ENCODE measurements around the gene MT1E. TPM values are rescaled to one million over a fixed set of nuclear protein-coding genes. Genes with fewer than 3 reads are reported as not detected.
A peak's percentile ranks its signal among the peaks of the same experiment; 100 is the strongest.
"Not testable (repeated sequence)": the region's sequence is repeated elsewhere in the genome, so short reads cannot be mapped to it uniquely, and the experiment has no call there.

Gene MT1E
- total RNA-seq, 2 donors from 2014 or later = 94.7 to 204 TPM

GRCh38 chr16:56647641-56648431, 22.3 kb downstream of the MT1E start:
- Mint-ChIP-seq H3K27ac (no peak overlapping the region), H3K36me3 (ENCODE audit: insufficient read depth in 2 of 2) (no peaks in the 10 kb centered on the region), H3K27me3 (ENCODE audit: low read depth) (peaks cover 30% of the 10 kb centered on the region), H3K9me3 (no peaks in the 10 kb centered on the region), H3K4me1 (ENCODE audit: low read depth) (peaks cover 15% of the 10 kb centered on the region), H3K4me3 (no peak overlapping the region)
- DNase-seq = no peak
- ATAC-seq (replicated peaks in 1 of 2) = no peak

- H3K36me3 Mint-ChIP-seq (ENCODE audit: insufficient read depth in 2 of 2) = no peaks in the 10 kb centered on the region
- DNase-seq (no peak), ATAC-seq (replicated peaks in 1 of 2) (no peak)
- H3K27ac Mint-ChIP-seq = no peak overlapping the region
- H3K4me1 Mint-ChIP-seq (ENCODE audit: low read depth) = peaks cover under 1% of the 10 kb centered on the region
- H3K27me3 Mint-ChIP-seq (ENCODE audit: low read depth) = peaks cover 38% of the 10 kb centered on the region
- H3K9me3 Mint-ChIP-seq = no peaks in the 10 kb centered on the region
- no peak overlapping the region for H3K4me3 Mint-ChIP-seq
Observed at GRCh38 chr16:56649271-56649670, 23.7 kb downstream of the MT1E start.

- ATAC-seq (replicated peaks in 1 of 2) (no peak), DNase-seq (no peak)
- H3K4me1 Mint-ChIP-seq (ENCODE audit: low read depth) = no peaks in the 10 kb centered on the region
- H3K27me3 Mint-ChIP-seq (ENCODE audit: low read depth) = peaks cover 40% of the 10 kb centered on the region
- no peaks in the 10 kb centered on the region for H3K36me3 Mint-ChIP-seq (ENCODE audit: insufficient read depth in 2 of 2)
- H3K27ac Mint-ChIP-seq = no peak overlapping the region
- no peak overlapping the region for H3K4me3 Mint-ChIP-seq
- H3K9me3 Mint-ChIP-seq = no peaks in the 10 kb centered on the region
Observed at GRCh38 chr16:56649820-56650219, 24.2 kb downstream of the MT1E start.

GRCh38 chr16:56651586-56651985, 26.0 kb downstream of the MT1E start, which contains the start of gene MT1B:
TSS of gene MT1B (plus strand) at chr16:56651886. CDS start at chr16:56651954, 68 bp downstream.
- H3K4me1 Mint-ChIP-seq (ENCODE audit: low read depth) = no peaks in the 10 kb centered on the region
- ATAC-seq (replicated peaks in 1 of 2) (no peak), DNase-seq (no peak)
- no peak within 1 kb of the TSS for H3K4me3 Mint-ChIP-seq
- H3K27me3 Mint-ChIP-seq (ENCODE audit: low read depth) = peaks cover 43% of the 10 kb centered on the region
- H3K27ac Mint-ChIP-seq = no peak within 1 kb of the TSS
- no peaks in the 10 kb centered on the region for H3K36me3 Mint-ChIP-seq (ENCODE audit: insufficient read depth in 2 of 2)
- no peaks in the 10 kb centered on the region for H3K9me3 Mint-ChIP-seq

GRCh38 chr16:56652600-56652999, 27.0 kb downstream of the MT1E start:
- Mint-ChIP-seq H3K9me3 (no peaks in the 10 kb centered on the region), H3K27me3 (ENCODE audit: low read depth) (peaks cover 35% of the 10 kb centered on the region), H3K4me3 (no peak overlapping the region), H3K4me1 (ENCODE audit: low read depth) (peaks cover 5% of the 10 kb centered on the region), H3K36me3 (ENCODE audit: insufficient read depth in 2 of 2) (no peaks in the 10 kb centered on the region), H3K27ac (no peak overlapping the region)
- no peak for ATAC-seq (replicated peaks in 1 of 2)
- DNase-seq = no peak

- H3K27me3 Mint-ChIP-seq (ENCODE audit: low read depth) = peaks cover 35% of the 10 kb centered on the region
Observed at GRCh38 chr16:56653218-56653617, 27.6 kb downstream of the MT1E start.

GRCh38 chr16:56657555-56658326, 32.2 kb downstream of the MT1E start, which contains the start of gene MT1F:
TSS of gene MT1F (plus strand) at chr16:56657959. CDS start at chr16:56658059, 100 bp downstream.
- ATAC-seq (replicated peaks in 1 of 2) (peak; percentile 92 to 95), DNase-seq (peak; percentile 71 to 76)
- Mint-ChIP-seq H3K9me3 (no peaks in the 10 kb centered on the region), H3K36me3 (ENCODE audit: insufficient read depth in 2 of 2) (no peaks in the 10 kb centered on the region), H3K27me3 (ENCODE audit: low read depth) (peaks cover 21% of the 10 kb centered on the region), H3K27ac (peak within 1 kb of the TSS; percentile 89), H3K4me1 (ENCODE audit: low read depth) (peaks cover 23% of the 10 kb centered on the region), H3K4me3 (peak within 1 kb of the TSS; percentile 92 to 98)

More at GRCh38 chr16:56653218-56653617, 27.6 kb downstream of the MT1E start:
- DNase-seq (no peak), ATAC-seq (replicated peaks in 1 of 2) (no peak)
- H3K36me3 Mint-ChIP-seq (ENCODE audit: insufficient read depth in 2 of 2) = no peaks in the 10 kb centered on the region
- no peaks in the 10 kb centered on the region for H3K9me3 Mint-ChIP-seq
- peaks cover 10% of the 10 kb centered on the region for H3K4me1 Mint-ChIP-seq (ENCODE audit: low read depth)
- H3K27ac Mint-ChIP-seq = no peak overlapping the region
- H3K4me3 Mint-ChIP-seq = no peak overlapping the region

GRCh38 chr16:56658327-56658875, 32.8 kb downstream of the MT1E start:
- no peak for ATAC-seq (replicated peaks in 1 of 2)

GRCh38 chr16:56662357-56663354, 37.1 kb downstream of the MT1E start:
- Mint-ChIP-seq H3K4me1 (ENCODE audit: low read depth) (peaks cover 48% of the 10 kb centered on the region), H3K4me3 (peak overlapping the region; percentile 82 to 89), H3K36me3 (ENCODE audit: insufficient read depth in 2 of 2) (no peaks in the 10 kb centered on the region), H3K27me3 (ENCODE audit: low read depth) (peaks cover 39% of the 10 kb centered on the region), H3K9me3 (no peaks in the 10 kb centered on the region), H3K27ac (peak overlapping the region; percentile 50)
- DNase-seq = peak; percentile 33 to 38
- ATAC-seq (replicated peaks in 1 of 2) = peak; percentile 37 to 55

More at GRCh38 chr16:56658327-56658875, 32.8 kb downstream of the MT1E start:
- H3K27ac Mint-ChIP-seq = no peak overlapping the region
- H3K27me3 Mint-ChIP-seq (ENCODE audit: low read depth) = peaks cover 16% of the 10 kb centered on the region
- no peaks in the 10 kb centered on the region for H3K36me3 Mint-ChIP-seq (ENCODE audit: insufficient read depth in 2 of 2)
- peak overlapping the region; percentile 92 to 98 for H3K4me3 Mint-ChIP-seq
- DNase-seq = no peak
- H3K9me3 Mint-ChIP-seq = no peaks in the 10 kb centered on the region
- H3K4me1 Mint-ChIP-seq (ENCODE audit: low read depth) = peaks cover 28% of the 10 kb centered on the region

GRCh38 chr16:56664506-56664905, 38.9 kb downstream of the MT1E start:
- Mint-ChIP-seq H3K9me3 (no peaks in the 10 kb centered on the region), H3K4me3 (no peak overlapping the region), H3K36me3 (ENCODE audit: insufficient read depth in 2 of 2) (no peaks in the 10 kb centered on the region), H3K27ac (no peak overlapping the region), H3K4me1 (ENCODE audit: low read depth) (peaks cover 55% of the 10 kb centered on the region), H3K27me3 (ENCODE audit: low read depth) (peaks cover 56% of the 10 kb centered on the region)
- DNase-seq (no peak), ATAC-seq (replicated peaks in 1 of 2) (no peak)

- not testable (repeated sequence) for H3K36me3 Mint-ChIP-seq (ENCODE audit: insufficient read depth in 2 of 2)
- peaks cover 62% of the 10 kb centered on the region for H3K4me1 Mint-ChIP-seq (ENCODE audit: low read depth)
Observed at GRCh38 chr16:56665286-56666261, 40.0 kb downstream of the MT1E start.

More at GRCh38 chr16:56665286-56666261, 40.0 kb downstream of the MT1E start:
- H3K27me3 Mint-ChIP-seq (ENCODE audit: low read depth) = peaks cover 67% of the 10 kb centered on the region
- not testable (repeated sequence) for H3K27ac Mint-ChIP-seq, H3K4me3 Mint-ChIP-seq, H3K9me3 Mint-ChIP-seq
- DNase-seq (peak in 1 of 2 donors; percentile 23), ATAC-seq (replicated peaks in 1 of 2) (peak; percentile 50 to 52)

Measured in activated T-cell treated with anti-CD3 and anti-CD28 coated beads, Interleukin-2, amount 50 U/mL, for 72 hours (primary cell).